IMR-90 (cell line): Measurements from ENCODE around the gene CHD6. TPM values are rescaled to one million over a fixed set of nuclear protein-coding genes. Genes with fewer than 3 reads are reported as not detected.

Source experiments
- ATAC-seq: fragments of 200-7000 bp; cut with Tn5 transposase; 2 replicates; pipeline ENCODE4 v1.9.1; 2020; ENCODE audit warnings: low read depth, mild to moderate bottlenecking, moderate library complexity
- BruUV-seq: library from RNA; stranded (reverse); fragments of 400-500 nt; replicated peaks from 2 replicates; lab custom pipeline; 2021; lab: Mats Ljungman, UMichigan
- CTCF ChIA-PET: fragments of 300-600 bp; formaldehyde crosslinking; extraction: SDS; loops from one replicate; lab custom pipeline; 2021; ENCODE audit warnings: antibody characterized with exemption; lab: Yijun Ruan, JAX
- POLR2A ChIA-PET: fragments of 300-600 bp; sonication (Branson Sonifier 250); formaldehyde crosslinking; loops from one replicate; lab custom pipeline; 2022; ENCODE audit warnings: antibody characterized with exemption; ENCODE audit not compliant: unreplicated experiment; lab: Charles Lee
- DNase-seq: peaks from one replicate; pipeline ENCODE4 v3.0.0; 2013
- H2AFZ ChIP-seq: replicated peaks from 2 replicates; pipeline ENCODE3; 2013; ENCODE audit warnings: low read length, mild to moderate bottlenecking; ENCODE audit not compliant: poor library complexity
- H2AK5ac ChIP-seq: 2 replicates; pipeline ENCODE4 v1.6.1; 2013; ENCODE audit warnings: low read depth, low read length, inconsistent platforms
- H2AK9ac ChIP-seq: replicated peaks from 2 replicates; pipeline ENCODE3; 2013; ENCODE audit warnings: mild to moderate bottlenecking, low read depth, low read length, moderate library complexity; ENCODE audit not compliant: poor library complexity
- H2BK120ac ChIP-seq: 2 replicates; pipeline ENCODE4 v1.6.1; 2013; ENCODE audit warnings: low read depth, low read length, inconsistent platforms
- H2BK15ac ChIP-seq: 3 replicates; pipeline ENCODE4 v1.6.1; 2013; ENCODE audit warnings: low read depth, low read length, inconsistent platforms
- H2BK20ac ChIP-seq: 2 replicates; pipeline ENCODE4 v1.6.1; 2013; ENCODE audit warnings: low read depth, mild to moderate bottlenecking, inconsistent platforms, low read length, moderate library complexity
- H2BK5ac ChIP-seq: 2 replicates; pipeline ENCODE4 v1.6.1; 2013; ENCODE audit warnings: mild to moderate bottlenecking, low read depth, low read length, inconsistent platforms; ENCODE audit not compliant: poor library complexity, severe bottlenecking
- H3K14ac ChIP-seq: replicated peaks from 2 replicates; pipeline ENCODE4 v1.6.1; 2013; ENCODE audit warnings: low read depth, low read length, inconsistent platforms
- H3K18ac ChIP-seq: 2 replicates; pipeline ENCODE4 v1.6.1; 2013; ENCODE audit warnings: low read depth, low read length, control low read depth
- H3K23ac ChIP-seq: 2 replicates; pipeline ENCODE4 v1.6.1; 2013; ENCODE audit warnings: low read depth, low read length, inconsistent platforms
- H3K27ac ChIP-seq: 2 replicates; pipeline ENCODE4 v1.5.1; 2013; ENCODE audit warnings: mild to moderate bottlenecking, control low read depth, low read length; ENCODE audit not compliant: insufficient read depth
- H3K27me3 ChIP-seq: 2 replicates; pipeline ENCODE4 v1.6.1; 2013; ENCODE audit warnings: low read length; ENCODE audit not compliant: control insufficient read depth, insufficient read depth
- H3K36me3 ChIP-seq: 2 replicates; pipeline ENCODE4 v1.6.1; 2013; ENCODE audit warnings: low read length, mixed read lengths; ENCODE audit not compliant: control insufficient read depth, insufficient read depth
- H3K4ac ChIP-seq: 2 replicates; pipeline ENCODE4 v1.6.1; 2013; ENCODE audit warnings: low read depth, low read length, inconsistent platforms
- H3K4me1 ChIP-seq: 2 replicates; pipeline ENCODE4 v1.6.1; 2013; ENCODE audit warnings: low read length, mixed read lengths; ENCODE audit not compliant: control insufficient read depth, insufficient read depth
- H3K4me2 ChIP-seq: 2 replicates; pipeline ENCODE4 v1.6.1; 2013; ENCODE audit warnings: low read depth, mild to moderate bottlenecking, control low read depth, low read length, moderate library complexity
- H3K4me3 ChIP-seq: 2 replicates; pipeline ENCODE4 v1.5.1; 2013; ENCODE audit warnings: low read depth, mild to moderate bottlenecking, control low read depth, low read length, moderate library complexity; ENCODE audit not compliant: insufficient read depth
- H3K56ac ChIP-seq: 2 replicates; pipeline ENCODE4 v1.6.1; 2013; ENCODE audit warnings: low read length, inconsistent platforms; ENCODE audit not compliant: insufficient read depth; ENCODE audit errors: extremely low read depth
- H3K79me1 ChIP-seq, 2 experiments: 2 replicates each; pipeline ENCODE4 v1.6.1; 2013; ENCODE audit warnings: low read length in 2 of 2, inconsistent platforms in 1 of 2, low read depth in 1 of 2
- H3K9ac ChIP-seq: 2 replicates; pipeline ENCODE4 v1.6.1; 2013; ENCODE audit warnings: low read depth, low read length, control low read depth
- H3K9me1 ChIP-seq: 2 replicates; pipeline ENCODE4 v1.6.1; 2013; ENCODE audit warnings: low read length, inconsistent platforms; ENCODE audit not compliant: insufficient read depth
- H3K9me3 ChIP-seq: 2 replicates; pipeline ENCODE4 v1.6.1; 2013; ENCODE audit warnings: low read length; ENCODE audit not compliant: control insufficient read depth, insufficient read depth
- H4K20me1 ChIP-seq: 2 replicates; pipeline ENCODE4 v1.6.1; 2013; ENCODE audit warnings: low read length, inconsistent platforms; ENCODE audit not compliant: insufficient read depth
- H4K5ac ChIP-seq: 2 replicates; pipeline ENCODE4 v1.6.1; 2013; ENCODE audit warnings: mild to moderate bottlenecking, low read depth, low read length, control low read depth
- H4K8ac ChIP-seq, 2 experiments: 2 replicates each; pipeline ENCODE4 v1.6.1; 2013; ENCODE audit warnings: low read depth in 2 of 2, low read length in 2 of 2, control low read depth in 1 of 2, inconsistent platforms in 1 of 2
- H4K91ac ChIP-seq: 2 replicates; pipeline ENCODE4 v1.6.1; 2013; ENCODE audit warnings: low read depth, low read length, inconsistent platforms; ENCODE audit not compliant: insufficient read depth
- BHLHE40 ChIP-seq: fragments of 150-350 bp; IDR thresholded peaks from 2 replicates; pipeline ENCODE4 v1.6.1; 2016; ENCODE audit warnings: mild to moderate bottlenecking, low read depth, low read length
- CEBPB ChIP-seq: IDR thresholded peaks from 2 replicates; pipeline ENCODE4 v1.6.1; 2012; ENCODE audit warnings: low read depth, low read length, improper control_type of control experiment
- CHD1 ChIP-seq: IDR thresholded peaks from 2 replicates; pipeline ENCODE4 v1.6.1; 2012; ENCODE audit warnings: low read depth, low read length, improper control_type of control experiment
- CTCF ChIP-seq: conservative IDR thresholded peaks from 2 replicates; pipeline ENCODE4 v1.5.1; 2012; ENCODE audit warnings: mild to moderate bottlenecking, low read depth, low read length, improper control_type of control experiment
- ELK1 ChIP-seq: fragments of 150-350 bp; IDR thresholded peaks from 2 replicates; pipeline ENCODE4 v1.6.1; 2016; ENCODE audit warnings: low read depth, mild to moderate bottlenecking, low read length, moderate library complexity, borderline replicate concordance
- FOS ChIP-seq: fragments of 150-350 bp; IDR thresholded peaks from 2 replicates; pipeline ENCODE4 v1.6.1; 2016; ENCODE audit warnings: low read depth, low read length
- MAFK ChIP-seq: IDR thresholded peaks from 2 replicates; pipeline ENCODE4 v1.6.1; 2012; ENCODE audit warnings: low read depth, low read length, improper control_type of control experiment
- MAZ ChIP-seq: IDR thresholded peaks from 2 replicates; pipeline ENCODE4 v1.6.1; 2012; ENCODE audit warnings: low read depth, mild to moderate bottlenecking, low read length, improper control_type of control experiment, moderate library complexity, borderline replicate concordance
- MXI1 ChIP-seq: IDR thresholded peaks from 2 replicates; pipeline ENCODE4 v1.6.1; 2012; ENCODE audit warnings: low read depth, mild to moderate bottlenecking, low read length, moderate library complexity, borderline replicate concordance
- NFE2L2 ChIP-seq: fragments of 150-350 bp; IDR thresholded peaks from 2 replicates; pipeline ENCODE4 v1.6.1; 2016; ENCODE audit warnings: low read depth, mild to moderate bottlenecking, low read length
- POLR2A ChIP-seq: IDR thresholded peaks from 2 replicates; pipeline ENCODE4 v1.6.1; 2012; ENCODE audit warnings: mild to moderate bottlenecking, low read depth, low read length
- RAD21 ChIP-seq: IDR thresholded peaks from 2 replicates; pipeline ENCODE4 v1.6.1; 2012; ENCODE audit warnings: low read length, improper control_type of control experiment
- RCOR1 ChIP-seq: IDR thresholded peaks from 2 replicates; pipeline ENCODE4 v1.6.1; 2012; ENCODE audit warnings: mild to moderate bottlenecking, low read length, improper control_type of control experiment; ENCODE audit not compliant: insufficient replicate concordance
- RFX5 ChIP-seq: IDR thresholded peaks from 2 replicates; pipeline ENCODE4 v1.8.0; 2012; ENCODE audit warnings: low read depth, mild to moderate bottlenecking, low read length, moderate library complexity
- SMC3 ChIP-seq: fragments of 150-350 bp; IDR thresholded peaks from 2 replicates; pipeline ENCODE4 v1.6.1; 2016; ENCODE audit warnings: low read depth, mild to moderate bottlenecking, antibody characterized with exemption, low read length, moderate library complexity
- dilution Hi-C: fragments of 300-500 bp; cut with HindIII; formaldehyde crosslinking; loops from one replicate; pipeline ENCODE4 v1.14.3; 2018; ENCODE audit warnings: low sequenced_read_pairs; ENCODE audit not compliant: unreplicated experiment
- in situ Hi-C: fragments of 300-500 bp; cut with MboI; formaldehyde crosslinking; loops from 3 replicates; pipeline ENCODE4 v1.14.3; 2019; ENCODE audit warnings: low sequenced_read_pairs, inconsistent platforms, mixed read lengths
- intact Hi-C: fragments of 100-400 bp; cut with micrococcal nuclease; formaldehyde crosslinking; loops from 2 replicates; pipeline ENCODE4 v1.10.0; 2022
- polyA plus RNA-seq, 3 experiments: library from polyadenylated mRNA; depleted of rRNA; stranded (reverse); fragments of >200 nt; gene quantifications; 2 replicates each; pipeline ENCODE4 v1.2.3, GENCODE V29; 2012; ENCODE audit warnings: low replicate concordance in 1 of 3
- total RNA-seq: library from RNA; depleted of rRNA; stranded (reverse); fragments of >200 nt; gene quantifications from 2 replicates; pipeline ENCODE4 v1.2.3, GENCODE V29; 2012

CHD6 gene
- total and polyA plus RNA-seq, 2 of the 4 experiments (the other 2 are of a cell fraction): 8.8 to 26.7 TPM

- TF ChIP-seq MAFK: no peak
Observed at GRCh38 chr20:41457173-41457857, 160.9 kb downstream of the CHD6 start (continued).

GRCh38 chr20:41456351-41456750, 161.8 kb downstream of the CHD6 start:
- H3K9me3 ChIP-seq: no peaks in the 10 kb centered on the region
- no peak overlapping the region for H2BK120ac ChIP-seq
- H4K91ac ChIP-seq: no peak overlapping the region
- no peaks in the 10 kb centered on the region for H4K20me1 ChIP-seq
- peaks cover 18% of the 10 kb centered on the region for H3K9me1 ChIP-seq
- H4K8ac ChIP-seq: no peak overlapping the region
- no peak overlapping the region for H2AK9ac ChIP-seq
- no peak overlapping the region for H2BK20ac ChIP-seq
- H3K56ac ChIP-seq: no peak overlapping the region
- no peak overlapping the region for H3K9ac ChIP-seq
- H3K79me1 ChIP-seq: peaks cover 0 to 9% of the 10 kb centered on the region in 2 experiments; a peak in 2 of 4 replicates
- no peak overlapping the region for H2AFZ ChIP-seq
- ChIA-PET POLR2A (no interaction called here), CTCF (no interaction called here)
- no peak overlapping the region for H2AK5ac ChIP-seq
- no peak overlapping the region for H3K4me3 ChIP-seq
- H4K5ac ChIP-seq: no peak overlapping the region
- H3K18ac ChIP-seq: no peak overlapping the region
- H3K4me1 ChIP-seq: peaks cover 10% of the 10 kb centered on the region
- no peak overlapping the region for H2BK15ac ChIP-seq
- dilution Hi-C loops: no loop called here
- ATAC-seq (peak; percentile 90), DNase-seq (peak; percentile 77)
- no peak overlapping the region for H3K4me2 ChIP-seq
- no peak overlapping the region for H3K23ac ChIP-seq
- peaks cover 43% of the 10 kb centered on the region for H3K36me3 ChIP-seq
- no peak overlapping the region for H3K27ac ChIP-seq
- intact Hi-C loops: no loop called here
- in situ Hi-C loops: no loop called here
- H3K14ac ChIP-seq: no peak overlapping the region
- H3K27me3 ChIP-seq: no peaks in the 10 kb centered on the region
- BruUV-seq: no TSS peak
- peak overlapping the region; percentile 36 for H2BK5ac ChIP-seq
- no peak overlapping the region for H3K4ac ChIP-seq
- TF ChIP-seq RFX5 (no peak), BHLHE40 (no peak), CTCF (no peak), MAZ (no peak), NFE2L2 (no peak), POLR2A (no peak), RCOR1 (no peak), FOS (no peak), CHD1 (no peak), CEBPB (no peak), MXI1 (no peak), SMC3 (no peak), RAD21 (no peak), ELK1 (no peak)
